Measurements from ENCODE around the gene SRP72.

GRCh38 chr4:56505269-56506130 is 38.1 kb downstream of the SRP72 start, which contains the start of gene ARL9:
- TF ChIP-seq, protein P1, sequence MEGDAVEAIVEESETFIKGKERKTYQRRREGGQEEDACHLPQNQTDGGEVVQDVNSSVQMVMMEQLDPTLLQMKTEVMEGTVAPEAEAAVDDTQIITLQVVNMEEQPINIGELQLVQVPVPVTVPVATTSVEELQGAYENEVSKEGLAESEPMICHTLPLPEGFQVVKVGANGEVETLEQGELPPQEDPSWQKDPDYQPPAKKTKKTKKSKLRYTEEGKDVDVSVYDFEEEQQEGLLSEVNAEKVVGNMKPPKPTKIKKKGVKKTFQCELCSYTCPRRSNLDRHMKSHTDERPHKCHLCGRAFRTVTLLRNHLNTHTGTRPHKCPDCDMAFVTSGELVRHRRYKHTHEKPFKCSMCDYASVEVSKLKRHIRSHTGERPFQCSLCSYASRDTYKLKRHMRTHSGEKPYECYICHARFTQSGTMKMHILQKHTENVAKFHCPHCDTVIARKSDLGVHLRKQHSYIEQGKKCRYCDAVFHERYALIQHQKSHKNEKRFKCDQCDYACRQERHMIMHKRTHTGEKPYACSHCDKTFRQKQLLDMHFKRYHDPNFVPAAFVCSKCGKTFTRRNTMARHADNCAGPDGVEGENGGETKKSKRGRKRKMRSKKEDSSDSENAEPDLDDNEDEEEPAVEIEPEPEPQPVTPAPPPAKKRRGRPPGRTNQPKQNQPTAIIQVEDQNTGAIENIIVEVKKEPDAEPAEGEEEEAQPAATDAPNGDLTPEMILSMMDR (IDR thresholded peaks at IDR 0.05; ENCODE audit: borderline replicate concordance, extremely low read depth, low read length, poor library complexity, severe bottlenecking) = no peak
- no peak for TF ChIP-seq EZH2 (IDR thresholded peaks at IDR 0.05; ENCODE audit: borderline replicate concordance, low read depth, low read length, severe bottlenecking)
